ENCODE measurements around the gene CFAP99. TPM values are rescaled to one million over a fixed set of nuclear protein-coding genes. Genes with fewer than 3 reads are reported as not detected.

Gene CFAP99
- total RNA-seq, 1 donor, result not detected

DNA sequence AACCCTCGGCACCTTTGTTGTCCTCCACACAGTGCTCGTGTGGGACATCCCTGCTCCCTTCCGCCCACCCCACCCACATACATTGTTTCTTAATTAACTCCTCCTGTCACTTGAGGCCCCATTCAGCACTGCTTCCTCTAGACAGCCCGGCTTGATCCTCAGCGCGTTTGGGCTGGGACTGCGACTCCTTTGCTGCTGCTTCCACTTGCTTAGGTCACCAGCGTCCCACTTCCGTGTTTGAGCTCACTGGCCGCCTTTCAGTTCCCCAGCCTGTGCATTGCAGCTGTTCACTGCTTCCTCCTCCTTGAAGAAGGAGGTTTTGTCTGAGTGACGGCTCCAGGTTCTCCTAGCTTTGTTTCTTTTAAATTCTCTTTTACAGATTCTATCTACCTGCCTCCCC, 66.2 kb downstream of the CFAP99 start:
- no peak overlapping the region for H3K4me3 ChIP-seq (ENCODE audit: low read depth, low read length)
- TF ChIP-seq, protein P1, sequence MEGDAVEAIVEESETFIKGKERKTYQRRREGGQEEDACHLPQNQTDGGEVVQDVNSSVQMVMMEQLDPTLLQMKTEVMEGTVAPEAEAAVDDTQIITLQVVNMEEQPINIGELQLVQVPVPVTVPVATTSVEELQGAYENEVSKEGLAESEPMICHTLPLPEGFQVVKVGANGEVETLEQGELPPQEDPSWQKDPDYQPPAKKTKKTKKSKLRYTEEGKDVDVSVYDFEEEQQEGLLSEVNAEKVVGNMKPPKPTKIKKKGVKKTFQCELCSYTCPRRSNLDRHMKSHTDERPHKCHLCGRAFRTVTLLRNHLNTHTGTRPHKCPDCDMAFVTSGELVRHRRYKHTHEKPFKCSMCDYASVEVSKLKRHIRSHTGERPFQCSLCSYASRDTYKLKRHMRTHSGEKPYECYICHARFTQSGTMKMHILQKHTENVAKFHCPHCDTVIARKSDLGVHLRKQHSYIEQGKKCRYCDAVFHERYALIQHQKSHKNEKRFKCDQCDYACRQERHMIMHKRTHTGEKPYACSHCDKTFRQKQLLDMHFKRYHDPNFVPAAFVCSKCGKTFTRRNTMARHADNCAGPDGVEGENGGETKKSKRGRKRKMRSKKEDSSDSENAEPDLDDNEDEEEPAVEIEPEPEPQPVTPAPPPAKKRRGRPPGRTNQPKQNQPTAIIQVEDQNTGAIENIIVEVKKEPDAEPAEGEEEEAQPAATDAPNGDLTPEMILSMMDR (IDR thresholded peaks at IDR 0.05; ENCODE audit: insufficient read depth, low read depth, low read length), result no peak
- DNase-seq (ENCODE audit: low read depth), result peak; percentile 37

GRCh38 chr4:2485956-2486355, 67.2 kb downstream of the CFAP99 start:
- no peak overlapping the region for H3K4me3 ChIP-seq (ENCODE audit: low read depth, low read length)
- DNase-seq (ENCODE audit: low read depth), result no peak
- TF ChIP-seq, protein P1 (IDR thresholded peaks at IDR 0.05; ENCODE audit: insufficient read depth, low read depth, low read length), result no peak

GRCh38 chr4:2486981-2487380, 68.2 kb downstream of the CFAP99 start:
- no peak for DNase-seq (ENCODE audit: low read depth)
- H3K4me3 ChIP-seq (ENCODE audit: low read depth, low read length), result no peak overlapping the region
- TF ChIP-seq, protein P1 (IDR thresholded peaks at IDR 0.05; ENCODE audit: insufficient read depth, low read depth, low read length), result no peak

DNA sequence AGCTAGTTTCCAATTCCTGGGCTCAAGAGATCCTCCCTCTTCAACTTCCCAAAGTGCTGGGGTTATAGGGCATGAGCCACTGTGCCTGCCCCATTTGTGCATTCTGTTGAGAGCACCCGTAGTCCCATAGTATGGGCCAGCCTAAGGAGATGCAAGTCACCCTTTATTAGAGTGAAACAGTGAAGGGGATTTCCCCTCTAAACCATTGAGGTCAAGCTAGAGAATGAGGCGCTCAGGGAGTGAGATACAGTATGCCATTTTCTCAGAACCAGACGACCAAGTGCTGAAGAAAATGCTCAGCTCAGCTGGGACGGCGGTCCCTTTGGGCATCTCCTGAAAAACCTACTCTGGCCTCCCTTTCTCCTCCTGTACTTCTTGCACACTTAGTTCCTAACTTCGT, 68.9 kb downstream of the CFAP99 start:
- no peak overlapping the region for H3K4me3 ChIP-seq (ENCODE audit: low read depth, low read length)

DNA sequence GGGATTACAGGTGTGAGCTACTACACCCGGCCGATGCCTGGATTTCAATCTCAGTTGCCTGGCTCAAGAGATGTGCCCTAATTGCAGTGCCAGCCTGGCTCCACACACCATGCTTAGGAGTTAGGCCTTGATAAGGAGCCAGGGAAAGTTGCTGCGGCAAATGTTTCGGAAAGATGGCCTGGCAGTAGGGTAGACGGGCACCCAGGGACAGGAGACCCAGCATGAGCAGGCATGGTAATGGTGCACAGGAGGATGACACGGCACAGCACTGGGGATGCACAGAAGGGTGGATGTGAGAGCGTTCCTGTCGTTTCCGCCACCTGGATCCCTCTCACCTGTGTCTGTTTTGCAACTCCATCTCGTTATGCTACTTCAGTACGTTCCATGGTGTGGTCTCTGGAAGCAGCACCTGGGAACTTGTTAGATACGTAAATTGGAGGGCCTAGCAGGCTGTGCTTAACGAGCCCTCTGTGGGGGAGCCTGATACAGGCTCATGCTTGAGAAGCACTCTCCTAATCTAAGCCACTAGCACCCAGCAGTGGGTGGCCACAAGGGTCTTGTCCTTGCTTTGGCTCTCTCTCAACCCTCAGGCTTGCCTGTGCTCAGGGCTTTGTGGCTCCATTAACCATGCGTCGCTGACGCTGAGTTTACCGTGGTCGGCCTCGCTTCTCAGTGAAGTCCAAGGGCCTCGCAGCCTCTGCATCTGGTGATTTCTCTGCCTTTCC, 70.5 kb downstream of the CFAP99 start:
- no peak for DNase-seq (ENCODE audit: low read depth)
- no peak overlapping the region for H3K4me3 ChIP-seq (ENCODE audit: low read depth, low read length)
- TF ChIP-seq, protein P1 (IDR thresholded peaks at IDR 0.05; ENCODE audit: insufficient read depth, low read depth, low read length), result no peak

More for the DNA sequence above, 68.9 kb downstream of the CFAP99 start:
- no peak for DNase-seq (ENCODE audit: low read depth)
- TF ChIP-seq, protein P1 (IDR thresholded peaks at IDR 0.05; ENCODE audit: insufficient read depth, low read depth, low read length), result no peak

DNA sequence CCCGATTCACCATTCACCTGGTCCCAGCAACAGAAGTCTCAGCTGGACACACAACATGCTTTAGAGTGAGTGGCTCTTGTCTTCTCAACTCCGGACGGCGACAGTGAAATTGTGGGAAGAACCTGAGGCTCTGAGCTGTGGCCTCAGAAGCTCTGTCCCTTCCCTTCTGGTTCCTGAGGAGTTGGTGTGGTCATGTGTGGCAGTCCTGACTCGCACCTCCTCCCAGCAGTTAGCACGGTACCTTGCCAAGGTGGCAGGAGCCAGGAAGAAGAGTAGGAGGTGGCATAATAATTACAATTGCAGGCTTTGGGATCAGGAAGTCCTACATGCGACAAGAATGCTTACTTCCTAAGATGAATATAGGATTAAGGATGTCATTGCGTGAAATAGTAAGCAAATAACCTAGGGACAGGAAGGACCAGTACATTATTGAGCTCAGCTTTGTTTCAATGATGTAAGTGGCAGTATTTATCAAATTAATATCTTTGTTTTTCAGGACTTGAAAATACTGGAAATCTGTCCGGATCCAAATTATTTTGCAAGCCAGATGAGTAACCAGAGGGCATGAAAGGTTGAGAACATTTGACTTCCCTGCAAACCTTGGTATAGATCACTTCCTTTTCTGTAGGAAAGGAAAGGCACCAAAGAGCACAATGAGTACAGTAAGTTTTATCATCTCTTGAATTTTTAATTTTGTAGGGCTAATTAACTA, 71.2 kb downstream of the CFAP99 start:
- TF ChIP-seq, protein P1 (IDR thresholded peaks at IDR 0.05; ENCODE audit: insufficient read depth, low read depth, low read length), result no peak
- DNase-seq (ENCODE audit: low read depth), result peak; percentile 46
- H3K4me3 ChIP-seq (ENCODE audit: low read depth, low read length), result no peak overlapping the region

All from fibroblast of villous mesenchyme (primary cell).